K562 (cell line): ENCODE measurements around the gene TCFL5. TPM values are rescaled to one million over a fixed set of nuclear protein-coding genes. Genes with fewer than 3 reads are reported as not detected.
A peak's percentile ranks its signal among the peaks of the same experiment; 100 is the strongest.

Source experiments
- ATAC-seq: fragments of 200-7000 bp; cut with Tn5 transposase; 3 replicates; pipeline ENCODE4 v1.9.1; 2020; ENCODE audit warnings: moderate library complexity
- BruUV-seq: library from RNA; stranded (reverse); fragments of 400-500 nt; replicated peaks from 2 replicates; lab custom pipeline; 2021; lab: Mats Ljungman, UMichigan
- CTCF ChIA-PET: fragments of 300-600 bp; formaldehyde crosslinking; extraction: SDS; loops from one replicate; lab custom pipeline; 2021; ENCODE audit warnings: low intra/inter-chr PET ratio; lab: Yijun Ruan, JAX
- POLR2A ChIA-PET: fragments of 300-600, 350-650 bp; sonication (Branson Sonifier 250); formaldehyde crosslinking; extraction: SDS; loops from one replicate; lab custom pipeline; 2021; ENCODE audit warnings: antibody characterized with exemption, inconsistent platforms; lab: Yijun Ruan, JAX
- DNase-seq, 4 experiments: peaks; one replicate each; pipeline versions ENCODE4 v3.0.0 to v3.0.0-alpha.2; 2011 to 2018; ENCODE audit warnings: low spot score in 3 of 4, mixed read lengths in 3 of 4; ENCODE audit errors: extremely low read depth in 1 of 4
- FAIRE-seq: peaks from 2 replicates; lab custom pipeline; 2011; peaks lifted over from hg19 to GRCh38; lab: Jason Lieb, UNC
- H2AFZ ChIP-seq: 2 replicates; pipeline ENCODE4 v1.6.0; 2011; ENCODE audit warnings: low read depth, low read length, control low read depth, inconsistent platforms
- H3K27ac ChIP-seq: fragments of 200-600 bp; 3 replicates; pipeline ENCODE4 v1.8.0; 2011; ENCODE audit warnings: low read depth, mild to moderate bottlenecking, control low read depth, inconsistent platforms, low read length, moderate library complexity, mixed read lengths; ENCODE audit errors: extremely low read depth
- H3K27me3 ChIP-seq, 2 experiments: fragments of 300-600 bp in 1 of 2; 2 replicates in 1 of 2; 3 replicates in 1 of 2; pipeline versions ENCODE4 v1.6.0 to v1.8.0; 2011; ENCODE audit warnings: inconsistent platforms in 2 of 2, low read length in 2 of 2, mild to moderate bottlenecking in 1 of 2, mixed read lengths in 1 of 2, moderate library complexity in 1 of 2; ENCODE audit not compliant: control insufficient read depth in 2 of 2, insufficient read depth in 2 of 2
- H3K36me3 ChIP-seq: fragments of 300-600 bp; 3 replicates; pipeline ENCODE4 v1.8.0; 2011; ENCODE audit warnings: mild to moderate bottlenecking, low read length, inconsistent platforms; ENCODE audit not compliant: control insufficient read depth, insufficient read depth
- H3K4me1 ChIP-seq, 2 experiments: fragments of 200-600 bp in 1 of 2; replicated peaks in 1 of 2; 2 replicates in 1 of 2; 3 replicates in 1 of 2; pipeline versions ENCODE4 v1.5.1 to v1.8.0; 2011; ENCODE audit warnings: inconsistent platforms in 2 of 2, low read length in 2 of 2, mild to moderate bottlenecking in 1 of 2, mixed read lengths in 1 of 2, moderate library complexity in 1 of 2; ENCODE audit not compliant: control insufficient read depth in 2 of 2, insufficient read depth in 2 of 2
- H3K4me2 ChIP-seq: 2 replicates; pipeline ENCODE4 v1.6.1; 2011; ENCODE audit warnings: low read length, control low read depth, inconsistent platforms, mixed read lengths; ENCODE audit not compliant: insufficient read depth
- H3K4me3 ChIP-seq: fragments of 200-600 bp; sonication (generic), shearing (Covaris generic); 2 replicates; pipeline ENCODE4 v1.5.1; 2016; ENCODE audit warnings: control low read depth, inconsistent platforms
- H3K79me2 ChIP-seq: fragments of 200-600 bp; 3 replicates; pipeline ENCODE4 v1.8.0; 2011; ENCODE audit warnings: low read length, inconsistent platforms; ENCODE audit not compliant: control insufficient read depth, insufficient read depth
- H3K9ac ChIP-seq, 2 experiments: 2 replicates each; pipeline versions ENCODE4 v1.6.0 to v1.6.1; 2011; ENCODE audit warnings: low read depth in 2 of 2, low read length in 2 of 2, control low read depth in 1 of 2, inconsistent platforms in 1 of 2, mild to moderate bottlenecking in 1 of 2, mixed read lengths in 1 of 2; ENCODE audit not compliant: insufficient read depth in 1 of 2
- H3K9me1 ChIP-seq: one replicate; pipeline ENCODE4 v1.6.0; 2011; ENCODE audit warnings: inconsistent platforms, mild to moderate bottlenecking, low read length, moderate library complexity; ENCODE audit not compliant: control insufficient read depth, insufficient read depth
- H3K9me3 ChIP-seq: replicated peaks from 2 replicates; pipeline ENCODE4 v1.5.1; 2011; ENCODE audit warnings: low read depth, low read length, inconsistent platforms; ENCODE audit not compliant: control insufficient read depth, insufficient read depth
- H4K20me1 ChIP-seq: replicated peaks from 2 replicates; pipeline ENCODE4 v1.6.1; 2011; ENCODE audit warnings: low read length, inconsistent platforms, mixed read lengths; ENCODE audit not compliant: control insufficient read depth, insufficient read depth
- POLR2G ChIP-seq: fragments of 200-400 bp; formaldehyde crosslinking; IDR thresholded peaks from 2 replicates; pipeline ENCODE4 v1.6.1; 2017; ENCODE audit warnings: low read depth, mild to moderate bottlenecking, antibody characterized with exemption, low read length, moderate library complexity
- VEZF1 ChIP-seq: fragments of 200-800 bp; sonication (Bioruptor generic); IDR thresholded peaks from 2 replicates; pipeline ENCODE4 v1.6.1; 2017; ENCODE audit warnings: missing genetic modification characterization, missing compliant biosample characterization
- ZBTB33 ChIP-seq: sonication (generic); formaldehyde crosslinking; IDR thresholded peaks from 2 replicates; pipeline ENCODE4 v1.8.1; 2023; ENCODE audit warnings: mild to moderate bottlenecking, missing genetic modification reagents
- WGBS: fragments of 100-300 bp; shearing (Covaris generic); methylation state at CpG from one replicate; pipeline ENCODE4 v1.1.6; 2016; ENCODE audit warnings: low coverage, mixed read lengths; ENCODE audit not compliant: insufficient coverage; ENCODE audit errors: missing lambda C conversion rate; 5-methylcytosine and 5-hydroxymethylcytosine counted together
- in situ Hi-C: fragments of 300-500 bp; cut with MboI; formaldehyde crosslinking; loops from 4 replicates; pipeline ENCODE4 v1.15.0; 2018; ENCODE audit warnings: inconsistent platforms, mixed read lengths
- intact Hi-C: fragments of 100-400 bp; cut with micrococcal nuclease; formaldehyde crosslinking; loops from 2 replicates; pipeline ENCODE4 v1.14.2; 2022
- polyA plus RNA-seq, 8 experiments: library from polyadenylated mRNA; depleted of rRNA in 4 of 8; stranded (reverse) in 5 of 8; unstranded in 3 of 8; fragments of >200 nt; fragmentation: Nextera tagmentation in 2 of 8; fragmentation: Illumina TruSeq in 1 of 8; extraction: Ambion mirVana in 2 of 8; extraction: Trizol in 1 of 8; gene quantifications; 2 replicates each; pipeline versions ENCODE4 v1.2.1 to v1.2.3, GENCODE V29; 2011 to 2014; ENCODE audit warnings: inconsistent platforms in 1 of 8, missing spikeins in 1 of 8
- total RNA-seq, 7 experiments: library from RNA; depleted of rRNA in 6 of 7; stranded (reverse); fragments of >200 nt in 6 of 7; fragmentation: Illumina TruSeq in 2 of 7; extraction: Trizol in 2 of 7; gene quantifications; 2 replicates each; pipeline versions ENCODE4 v1.2.1 to v1.2.3, GENCODE V29; 2011 to 2021; ENCODE audit warnings: low replicate concordance in 1 of 7

The TCFL5 gene
- total and polyA plus RNA-seq, 9 of the 15 experiments (the other 6 are each of a cell fraction or from before 2014, with no cell fraction given), result 1.00 to 12.6 (median 9.1) TPM

GRCh38 chr20:62802026-62802712 lies 59.5 kb downstream of the TCFL5 start:
- DNase-seq (no peak), FAIRE-seq (no peak), ATAC-seq (no peak)
- peaks cover 12 to 56% of the 10 kb centered on the region in 2 experiments for H3K4me1 ChIP-seq
- H3K4me3 ChIP-seq, result no peak overlapping the region
- H2AFZ ChIP-seq, result no peak overlapping the region
- no peaks in the 10 kb centered on the region for H3K9me1 ChIP-seq
- TF ChIP-seq VEZF1 (CRISPR knock-in tag) (no peak), ZBTB33 (peak; percentile 35; the same call in 1 of the 2 replicates), POLR2G (peak; percentile 22)
- peaks cover 32% of the 10 kb centered on the region for H3K79me2 ChIP-seq
- in situ Hi-C loops (loop anchor here (10.0 kb wide), 1 partner anchor 307 kb away; no protein-coding TSS in a partner anchor), intact Hi-C loops (no loop called here)
- no TSS peak for BruUV-seq
- H3K4me2 ChIP-seq, result no peak overlapping the region
- H4K20me1 ChIP-seq, result no peaks in the 10 kb centered on the region; the same call in 1 of the 2 replicates
- no peak overlapping the region for H3K27ac ChIP-seq
- H3K27me3 ChIP-seq, result no peaks in the 10 kb centered on the region
- 64% methylated on average over 22 of the region's 22 CpGs for WGBS
- ChIA-PET POLR2A (interaction anchor here (1.0 to 1.3 kb wide), 2 partner anchors 23 to 303 kb away, joined by 3 read pairs; no protein-coding TSS in a partner anchor), CTCF (no interaction called here)
- H3K9ac ChIP-seq, result no peak overlapping the region
- H3K9me3 ChIP-seq, result no peaks in the 10 kb centered on the region
- peaks cover 47% of the 10 kb centered on the region; the same call in 2 of the 3 replicates for H3K36me3 ChIP-seq
